H54 (cell line): ENCODE results near the gene KLF6.

ENCODE experiments used
- DNase-seq: peaks from one replicate; pipeline ENCODE4 v3.0.0; 2011; ENCODE audit warnings: low spot score, mixed read lengths; ENCODE audit not compliant: insufficient read length
- FAIRE-seq: peaks from 3 replicates; lab custom pipeline; 2011; peaks lifted over from hg19 to GRCh38; lab: Jason Lieb, UNC
- POLR2A ChIP-seq: IDR thresholded peaks from 2 replicates; pipeline ENCODE4 v1.6.1; 2011; ENCODE audit warnings: low read depth, mild to moderate bottlenecking, low read length

The KLF6 gene

GRCh38 chr10:3764626-3765112, 20.3 kb downstream of the KLF6 start:
- FAIRE-seq: no peak
- DNase-seq: no peak
- TF ChIP-seq POLR2A: no peak

- DNase-seq: no peak
- FAIRE-seq: peak; percentile 41
- no peak for TF ChIP-seq POLR2A
Observed at GRCh38 chr10:3763852-3764625, 21.0 kb downstream of the KLF6 start.

- no peak for TF ChIP-seq POLR2A
- DNase-seq (no peak), FAIRE-seq (peak; percentile 38)
Observed at GRCh38 chr10:3763035-3763456, 22.0 kb downstream of the KLF6 start.

DNA sequence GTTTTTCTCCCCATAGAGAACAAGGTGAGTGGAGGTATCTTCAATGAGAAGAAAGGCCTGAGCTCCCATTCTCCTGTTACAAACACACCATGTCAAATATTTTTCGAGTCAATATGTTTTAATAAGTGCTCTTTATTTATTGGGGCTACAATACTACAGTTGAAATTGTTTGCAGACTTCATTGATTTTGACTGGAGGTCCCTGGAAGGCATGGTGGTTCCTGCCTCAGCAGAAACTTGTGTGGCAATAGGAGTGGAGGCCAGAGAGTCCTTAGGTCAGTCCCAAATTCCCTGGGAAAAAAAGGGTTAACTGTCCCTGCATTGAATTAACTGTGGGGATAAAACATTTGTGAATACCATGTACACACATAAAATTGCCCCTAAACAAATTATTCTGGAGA, 22.7 kb downstream of the KLF6 start:
- TF ChIP-seq POLR2A: no peak
- DNase-seq (no peak), FAIRE-seq (no peak)

DNA sequence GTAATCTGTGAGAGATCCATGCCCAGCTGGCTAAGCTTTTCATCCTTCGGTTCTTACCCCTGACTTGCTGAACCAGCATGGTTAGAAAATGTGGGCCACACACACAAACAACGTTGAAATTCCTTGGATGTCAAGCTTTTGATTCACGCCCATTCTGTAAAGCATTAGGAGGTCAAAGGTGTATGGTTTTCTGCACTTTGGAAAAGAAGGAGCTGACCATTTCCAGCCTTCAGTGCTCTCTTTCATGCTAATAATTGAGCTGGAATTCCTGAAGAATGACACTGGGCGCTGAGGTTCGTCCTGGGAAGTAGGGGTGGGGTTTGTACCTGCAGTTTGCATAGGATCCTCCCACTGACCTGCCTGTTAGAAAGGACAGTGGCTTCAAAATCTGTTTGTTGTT, 23.1 kb downstream of the KLF6 start:
- no peak for FAIRE-seq
- TF ChIP-seq POLR2A: no peak
- DNase-seq: no peak

- no peak for TF ChIP-seq POLR2A
- DNase-seq (no peak), FAIRE-seq (no peak)
Observed at GRCh38 chr10:3761021-3761686, 23.9 kb downstream of the KLF6 start.

DNA sequence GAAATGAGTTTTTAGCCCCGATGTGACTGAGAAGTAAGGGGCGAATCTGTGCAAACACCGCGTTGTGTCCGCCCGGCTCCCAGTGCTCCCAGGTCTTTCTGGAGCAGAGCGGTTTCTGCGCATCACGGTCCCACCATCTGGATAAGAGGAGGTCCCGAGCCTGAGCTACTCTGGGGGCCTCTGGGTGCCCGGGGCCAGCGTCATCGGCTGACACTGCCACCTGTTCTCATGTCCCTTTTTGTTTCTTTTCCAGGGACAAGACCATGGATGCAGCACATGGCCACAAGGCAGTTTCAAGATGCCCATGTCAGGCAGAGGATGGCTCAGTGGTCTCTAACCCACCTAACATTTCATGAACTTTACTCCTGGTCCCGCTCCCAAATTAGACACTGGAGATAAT, 24.9 kb downstream of the KLF6 start:
- FAIRE-seq (no peak), DNase-seq (no peak)
- no peak for TF ChIP-seq POLR2A

DNA sequence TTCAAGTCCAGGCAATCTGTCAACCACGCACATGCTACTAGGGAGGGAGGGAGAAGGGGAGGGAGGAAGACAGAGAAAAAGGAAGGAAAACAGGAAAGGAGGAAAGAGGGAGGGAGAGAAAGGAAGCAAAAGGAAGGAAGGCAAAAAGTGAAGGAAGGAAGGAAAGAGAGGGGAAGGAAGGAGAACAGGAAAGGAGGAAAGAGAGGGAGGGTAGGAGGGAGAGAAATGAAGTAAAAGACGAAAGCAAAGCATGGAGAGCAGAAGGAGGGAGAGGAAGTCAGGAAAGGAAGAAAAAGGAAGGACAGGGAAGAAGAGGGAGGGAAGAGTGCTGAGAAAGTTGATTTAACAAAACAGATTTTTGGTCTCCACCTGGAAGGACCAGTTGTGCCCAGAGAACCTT, 25.6 kb downstream of the KLF6 start:
- FAIRE-seq (no peak), DNase-seq (no peak)
- TF ChIP-seq POLR2A: no peak

- DNase-seq (no peak), FAIRE-seq (no peak)
- no peak for TF ChIP-seq POLR2A
Observed at GRCh38 chr10:3758491-3758970, 26.5 kb downstream of the KLF6 start.

- DNase-seq (no peak), FAIRE-seq (no peak)
Observed at GRCh38 chr10:3757638-3758490, 27.1 kb downstream of the KLF6 start.

GRCh38 chr10:3757250-3757637, 27.8 kb downstream of the KLF6 start:
- TF ChIP-seq POLR2A: no peak
- no peak for FAIRE-seq
- no peak for DNase-seq

More at GRCh38 chr10:3757638-3758490, 27.1 kb downstream of the KLF6 start:
- no peak for TF ChIP-seq POLR2A

- DNase-seq (no peak), FAIRE-seq (no peak)
Observed at GRCh38 chr10:3756360-3756740, 28.7 kb downstream of the KLF6 start.

GRCh38 chr10:3755440-3756359, 29.3 kb downstream of the KLF6 start:
- FAIRE-seq: no peak
- TF ChIP-seq POLR2A: no peak
- no peak for DNase-seq

More at GRCh38 chr10:3756360-3756740, 28.7 kb downstream of the KLF6 start:
- no peak for TF ChIP-seq POLR2A
